GM12878 (cell line): ENCODE measurements around the gene USP47.

Source experiments
- ATF7 ChIP-seq: fragments of 450-650 bp; IDR thresholded peaks from 2 replicates; pipeline ENCODE4 v1.6.1; 2016; ENCODE audit warnings: low read depth, mild to moderate bottlenecking
- CTCF ChIP-seq, 3 experiments: IDR thresholded peaks in 2 of 3; conservative IDR thresholded peaks in 1 of 3; 2 replicates each; pipeline ENCODE4 v1.5.1; 2011; ENCODE audit warnings: low read depth in 3 of 3, low read length in 3 of 3, mild to moderate bottlenecking in 3 of 3, control low read depth in 2 of 3, moderate library complexity in 2 of 3, inconsistent platforms in 1 of 3, mixed read lengths in 1 of 3; ENCODE audit not compliant: control insufficient read depth in 2 of 3, insufficient read depth in 1 of 3; ENCODE audit errors: extremely low read depth in 1 of 3
- ELK1 ChIP-seq: IDR thresholded peaks from 2 replicates; pipeline ENCODE4 v1.6.1; 2012; ENCODE audit warnings: low read depth, low read length, improper control_type of control experiment
- EZH2 ChIP-seq: IDR thresholded peaks from 2 replicates; pipeline ENCODE4 v1.6.1; 2012; ENCODE audit warnings: low read depth, mild to moderate bottlenecking, control low read depth, inconsistent platforms, low read length, borderline replicate concordance; ENCODE audit not compliant: control insufficient read depth
- HDGF ChIP-seq: fragments of 450-650 bp; IDR thresholded peaks from 2 replicates; pipeline ENCODE4 v1.6.1; 2016; ENCODE audit warnings: antibody characterized with exemption
- ZNF274 ChIP-seq: IDR thresholded peaks from one replicate; pipeline ENCODE4 v1.8.0; 2011; ENCODE audit not compliant: insufficient read length, insufficient read depth
- TF ChIP-seq, protein P1 (sequence below): IDR thresholded peaks from 2 replicates; pipeline ENCODE4 v1.6.1; 2012; ENCODE audit warnings: low read length, inconsistent platforms

DNA sequence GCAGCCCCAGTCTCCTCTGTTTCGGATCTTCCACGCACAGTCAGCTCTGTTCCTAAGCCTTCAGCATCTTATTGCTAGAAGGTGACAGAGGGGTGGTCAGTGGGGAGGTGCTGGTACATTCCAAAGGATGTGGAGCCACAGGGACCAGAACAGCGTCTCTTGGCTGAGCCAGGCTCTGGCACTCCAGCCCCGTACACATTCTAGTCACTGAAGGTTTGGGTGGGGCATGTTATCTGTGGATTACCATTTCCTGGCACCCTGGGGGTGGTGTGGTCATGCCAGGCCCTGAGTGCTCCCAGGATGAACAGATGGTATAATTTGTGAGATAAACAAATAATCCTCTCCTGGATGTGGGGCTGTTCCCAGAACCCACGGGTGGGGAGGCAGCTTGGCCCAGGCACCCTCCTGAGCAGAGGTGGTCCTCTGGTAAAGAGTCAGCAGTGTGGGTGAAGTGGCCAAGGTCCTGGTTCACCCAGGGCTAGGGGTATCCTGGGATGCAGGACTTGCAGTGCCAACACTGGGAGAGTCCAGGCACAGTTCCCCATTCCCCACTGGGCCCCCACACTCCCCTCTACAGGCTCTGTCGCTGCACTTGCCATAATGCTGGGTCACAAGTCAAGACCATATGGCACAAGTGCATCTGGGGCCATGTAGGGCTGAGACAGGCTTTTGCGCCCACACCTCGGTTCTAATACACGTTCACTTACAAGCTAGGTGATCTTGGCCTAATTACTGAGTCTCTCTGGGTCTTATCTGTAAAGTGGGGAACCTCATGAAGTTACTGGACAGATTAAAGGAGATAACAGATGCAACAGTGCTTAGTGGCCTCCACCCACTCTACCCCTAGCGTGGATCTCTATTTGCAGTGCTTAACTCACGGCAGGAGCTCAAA is 133.7 kb downstream of the USP47 start:
- TF ChIP-seq, protein P1, sequence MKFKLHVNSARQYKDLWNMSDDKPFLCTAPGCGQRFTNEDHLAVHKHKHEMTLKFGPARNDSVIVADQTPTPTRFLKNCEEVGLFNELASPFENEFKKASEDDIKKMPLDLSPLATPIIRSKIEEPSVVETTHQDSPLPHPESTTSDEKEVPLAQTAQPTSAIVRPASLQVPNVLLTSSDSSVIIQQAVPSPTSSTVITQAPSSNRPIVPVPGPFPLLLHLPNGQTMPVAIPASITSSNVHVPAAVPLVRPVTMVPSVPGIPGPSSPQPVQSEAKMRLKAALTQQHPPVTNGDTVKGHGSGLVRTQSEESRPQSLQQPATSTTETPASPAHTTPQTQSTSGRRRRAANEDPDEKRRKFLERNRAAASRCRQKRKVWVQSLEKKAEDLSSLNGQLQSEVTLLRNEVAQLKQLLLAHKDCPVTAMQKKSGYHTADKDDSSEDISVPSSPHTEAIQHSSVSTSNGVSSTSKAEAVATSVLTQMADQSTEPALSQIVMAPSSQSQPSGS, result no peak
- TF ChIP-seq EZH2 (no peak), ELK1 (no peak), HDGF (no peak), CTCF (IDR thresholded peaks at IDR 0.05 in 2 of 3, conservative IDR thresholded peaks at IDR 0.05 in 1 of 3; ENCODE audit: control insufficient read depth in 2 of 3, extremely low read depth in 1 of 3, insufficient read depth in 1 of 3, low read depth in 3 of 3, low read length in 3 of 3) (no peak), ATF7 (no peak), ZNF274 (no peak)
